ENCODE results near the gene EPHB6.

The EPHB6 gene

DNA sequence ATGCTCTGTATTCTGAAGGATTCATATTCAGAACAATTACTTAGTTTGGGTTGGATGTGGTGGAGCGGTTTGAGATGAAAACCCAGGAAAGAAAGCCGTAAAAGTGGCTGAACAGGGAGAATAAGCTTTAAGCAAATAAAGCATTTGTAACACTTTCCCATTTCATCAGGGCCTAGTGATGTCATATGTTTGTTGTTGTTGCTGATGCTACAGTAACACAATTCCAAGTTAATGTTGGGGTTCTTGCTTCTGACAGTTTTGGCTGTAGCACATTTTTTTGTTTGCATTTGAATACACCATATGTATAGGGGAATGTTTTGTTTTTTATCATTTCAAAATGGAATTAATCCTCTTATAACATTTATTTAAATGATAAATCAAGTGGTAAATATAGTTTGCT lies 40.4 kb upstream of the EPHB6 start:
- no peak overlapping the region for H3K4me2 ChIP-seq (ENCODE audit: low read length)
- H3K27me3 ChIP-seq (ENCODE audit: insufficient read depth, low read length) = no peaks in the 10 kb centered on the region; the same call in 1 of the 2 replicates
- H2AFZ ChIP-seq (ENCODE audit: low read length) = no peak overlapping the region
- H3K79me2 ChIP-seq (ENCODE audit: insufficient read depth, low read length) = no peaks in the 10 kb centered on the region
- no peak overlapping the region for H3K4me3 ChIP-seq (ENCODE audit: low read depth, low read length, poor library complexity, severe bottlenecking)
- H4K20me1 ChIP-seq (ENCODE audit: insufficient read depth, low read length) = no peaks in the 10 kb centered on the region
- no peaks in the 10 kb centered on the region for H3F3A ChIP-seq (ENCODE audit: insufficient read depth, low read length)
- no peak overlapping the region for H3K9ac ChIP-seq (ENCODE audit: low read length)
- peaks cover 30% of the 10 kb centered on the region for H3K4me1 ChIP-seq (ENCODE audit: insufficient read depth, low read length, severe bottlenecking)
- no peaks in the 10 kb centered on the region for H3K9me3 ChIP-seq (ENCODE audit: low read length)
- H3K27ac ChIP-seq (ENCODE audit: low read depth, low read length, poor library complexity, severe bottlenecking) = no peak overlapping the region
- TF ChIP-seq EZH2 (IDR thresholded peaks at IDR 0.05; ENCODE audit: borderline replicate concordance, low read length) (no peak), CTCF (IDR thresholded peaks at IDR 0.05; ENCODE audit: low read length) (no peak)
- H3K9me2 ChIP-seq (ENCODE audit: low read depth, low read length) = no peaks in the 10 kb centered on the region
- no peaks in the 10 kb centered on the region for H3K36me3 ChIP-seq (ENCODE audit: insufficient read depth, low read length)

GRCh38 chr7:142815134-142815533 lies 39.7 kb upstream of the EPHB6 start:
- peaks cover 23% of the 10 kb centered on the region for H3K4me1 ChIP-seq (ENCODE audit: insufficient read depth, low read length, severe bottlenecking)
- no peak overlapping the region for H2AFZ ChIP-seq (ENCODE audit: low read length)
- no peak overlapping the region for H3K4me2 ChIP-seq (ENCODE audit: low read length)
- no peak for TF ChIP-seq CTCF (IDR thresholded peaks at IDR 0.05; ENCODE audit: low read length)
- TF ChIP-seq EZH2 (IDR thresholded peaks at IDR 0.05; ENCODE audit: borderline replicate concordance, low read length) = no peak
- no peak overlapping the region for H3K27ac ChIP-seq (ENCODE audit: low read depth, low read length, poor library complexity, severe bottlenecking)
- no peaks in the 10 kb centered on the region for H4K20me1 ChIP-seq (ENCODE audit: insufficient read depth, low read length)
- no peaks in the 10 kb centered on the region; the same call in 1 of the 2 replicates for H3K27me3 ChIP-seq (ENCODE audit: insufficient read depth, low read length)
- no peaks in the 10 kb centered on the region for H3K9me3 ChIP-seq (ENCODE audit: low read length)
- no peaks in the 10 kb centered on the region for H3K9me2 ChIP-seq (ENCODE audit: low read depth, low read length)
- no peaks in the 10 kb centered on the region for H3K36me3 ChIP-seq (ENCODE audit: insufficient read depth, low read length)
- no peaks in the 10 kb centered on the region for H3K79me2 ChIP-seq (ENCODE audit: insufficient read depth, low read length)
- H3K4me3 ChIP-seq (ENCODE audit: low read depth, low read length, poor library complexity, severe bottlenecking) = no peak overlapping the region
- H3F3A ChIP-seq (ENCODE audit: insufficient read depth, low read length) = no peaks in the 10 kb centered on the region
- H3K9ac ChIP-seq (ENCODE audit: low read length) = no peak overlapping the region

DNA sequence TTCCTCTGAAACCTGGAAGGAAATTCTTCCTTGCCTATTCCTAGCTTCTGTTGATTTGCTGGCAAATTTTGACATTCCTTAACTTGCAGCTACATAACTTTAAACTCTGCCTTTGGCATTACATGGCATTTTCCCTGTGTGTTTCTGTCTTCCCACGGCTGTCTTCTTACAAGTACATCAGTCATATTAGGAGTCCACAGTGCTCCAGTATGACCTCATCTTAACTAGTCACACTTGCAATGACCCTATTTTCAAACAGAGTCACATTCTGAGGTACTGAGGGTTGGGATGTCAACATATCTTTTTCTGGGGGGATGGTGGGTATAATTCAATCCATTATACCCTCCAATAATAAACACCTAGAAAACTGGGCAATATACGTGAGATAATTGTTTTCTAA lies 37.4 kb upstream of the EPHB6 start:
- H3K4me3 ChIP-seq (ENCODE audit: low read depth, low read length, poor library complexity, severe bottlenecking) = no peak overlapping the region
- H4K20me1 ChIP-seq (ENCODE audit: insufficient read depth, low read length) = no peaks in the 10 kb centered on the region
- no peaks in the 10 kb centered on the region for H3K9me2 ChIP-seq (ENCODE audit: low read depth, low read length)
- TF ChIP-seq EZH2 (IDR thresholded peaks at IDR 0.05; ENCODE audit: borderline replicate concordance, low read length) (no peak), CTCF (IDR thresholded peaks at IDR 0.05; ENCODE audit: low read length) (no peak)
- H3K27ac ChIP-seq (ENCODE audit: low read depth, low read length, poor library complexity, severe bottlenecking) = no peak overlapping the region
- H3K9me3 ChIP-seq (ENCODE audit: low read length) = no peaks in the 10 kb centered on the region
- no peaks in the 10 kb centered on the region for H3F3A ChIP-seq (ENCODE audit: insufficient read depth, low read length)
- no peak overlapping the region for H3K9ac ChIP-seq (ENCODE audit: low read length)
- H3K36me3 ChIP-seq (ENCODE audit: insufficient read depth, low read length) = no peaks in the 10 kb centered on the region; the same call in 1 of the 2 replicates
- H3K79me2 ChIP-seq (ENCODE audit: insufficient read depth, low read length) = no peaks in the 10 kb centered on the region
- no peak overlapping the region for H3K4me2 ChIP-seq (ENCODE audit: low read length)
- no peak overlapping the region for H2AFZ ChIP-seq (ENCODE audit: low read length)
- no peaks in the 10 kb centered on the region; the same call in 1 of the 2 replicates for H3K27me3 ChIP-seq (ENCODE audit: insufficient read depth, low read length)
- H3K4me1 ChIP-seq (ENCODE audit: insufficient read depth, low read length, severe bottlenecking) = peaks cover 3% of the 10 kb centered on the region

Data from OCI-LY1 (cell line).